Prostate gland (tissue), 2 donors: ENCODE data around the gene SLC4A3. TPM values are rescaled to one million over a fixed set of nuclear protein-coding genes. Genes with fewer than 3 reads are reported as not detected.
A peak's percentile ranks its signal among the peaks of the same experiment; 100 is the strongest.

Experiments used
- DNase-seq: peaks from one replicate; pipeline ENCODE4 v3.0.0-alpha.2; 2019; ENCODE audit warnings: low spot score
- H3K27ac ChIP-seq, 2 donors: fragments of 200-600 bp; sonication (generic); 2 replicates each; pipeline ENCODE4 v1.5.1; 2017 to 2019
- H3K27me3 ChIP-seq: fragments of 200-600 bp; sonication (generic); replicated peaks from 2 replicates; pipeline ENCODE4 v1.5.1; 2019; ENCODE audit not compliant: insufficient read depth
- H3K36me3 ChIP-seq, 2 donors: fragments of 200-600 bp; sonication (generic); 1 replicate in 1 of 2; 2 replicates in 1 of 2; pipeline versions ENCODE4 v1.5.1 to v1.8.1; 2017 to 2019
- H3K4me1 ChIP-seq: fragments of 200-600 bp; sonication (generic); replicated peaks from 2 replicates; pipeline ENCODE4 v1.5.1; 2019
- H3K4me3 ChIP-seq, 2 donors: fragments of 200-600 bp; sonication (generic); 2 replicates each; pipeline ENCODE4 v1.5.1; 2017 to 2019
- H3K9me3 ChIP-seq: fragments of 200-600 bp; sonication (generic); 2 replicates; pipeline ENCODE4 v1.5.1; 2017
- POLR2A ChIP-seq: fragments of 450-650 bp; IDR thresholded peaks from one replicate; pipeline ENCODE4 v1.6.1; 2016; ENCODE audit warnings: antibody characterized with exemption, mild to moderate bottlenecking
- POLR2AphosphoS5 ChIP-seq: sonication (generic); formaldehyde crosslinking; IDR thresholded peaks from one replicate; pipeline ENCODE4 v1.6.1; 2017; ENCODE audit warnings: antibody characterized with exemption
- WGBS: methylation state at CpG from one replicate; pipeline ENCODE4 v1.1.5; 2018; 5-methylcytosine and 5-hydroxymethylcytosine counted together
- intact Hi-C: fragments of 100-400 bp; cut with DNase I; formaldehyde crosslinking; loops from one replicate; pipeline ENCODE4 v1.14.2; 2022
- total RNA-seq, 2 donors: library from RNA; depleted of rRNA; stranded (reverse); fragments of >200 nt; gene quantifications; one replicate each; pipeline ENCODE4 v1.1.0, GENCODE V29; 2016
- TF ChIP-seq, protein P1 (sequence below), 4 experiments: fragments of 200-600 bp in 2 of 4; fragments of 450-650 bp in 2 of 4; sonication (generic) in 2 of 4; IDR thresholded peaks; 1 replicate in 3 of 4; 2 replicates in 1 of 4; pipeline ENCODE4 v1.5.1; 2016 to 2019; ENCODE audit warnings: antibody characterized with exemption in 4 of 4, mild to moderate bottlenecking in 2 of 4, moderate library complexity in 2 of 4

The SLC4A3 gene
- total RNA-seq, 2 donors from 2014 or later = 7.6 to 44.6 TPM

DNA sequence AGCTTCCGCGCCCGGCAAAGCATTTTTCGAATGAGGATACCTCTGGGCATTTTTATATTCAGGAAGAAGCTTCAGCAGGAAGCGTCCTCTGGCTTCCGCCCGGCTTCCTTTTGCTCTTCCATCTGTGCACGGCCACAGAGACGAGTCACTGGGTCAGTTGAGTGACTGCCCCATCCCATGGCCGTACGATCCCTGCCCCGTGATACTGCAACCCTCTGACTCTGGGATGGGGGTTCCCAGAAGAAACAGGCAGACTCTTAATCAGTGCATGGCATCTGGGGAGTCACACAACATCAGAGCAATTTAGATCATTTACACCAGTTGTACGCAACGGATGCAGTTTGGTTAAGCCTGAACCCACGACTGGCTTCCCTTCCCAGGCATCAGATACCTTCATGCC lies 40.9 kb downstream of the SLC4A3 start:
- Histone ChIP-seq H3K27ac (no peak overlapping the region), H3K27me3 (no peaks in the 10 kb centered on the region), H3K4me1 (no peaks in the 10 kb centered on the region), H3K9me3 (no peaks in the 10 kb centered on the region), H3K4me3 (no peak overlapping the region), H3K36me3 (no peaks in the 10 kb centered on the region)
- no peak for DNase-seq
- 89% methylated on average over 15 of the region's 15 CpGs for WGBS
- intact Hi-C loops = no loop called here
- TF ChIP-seq POLR2A = no peak

DNA sequence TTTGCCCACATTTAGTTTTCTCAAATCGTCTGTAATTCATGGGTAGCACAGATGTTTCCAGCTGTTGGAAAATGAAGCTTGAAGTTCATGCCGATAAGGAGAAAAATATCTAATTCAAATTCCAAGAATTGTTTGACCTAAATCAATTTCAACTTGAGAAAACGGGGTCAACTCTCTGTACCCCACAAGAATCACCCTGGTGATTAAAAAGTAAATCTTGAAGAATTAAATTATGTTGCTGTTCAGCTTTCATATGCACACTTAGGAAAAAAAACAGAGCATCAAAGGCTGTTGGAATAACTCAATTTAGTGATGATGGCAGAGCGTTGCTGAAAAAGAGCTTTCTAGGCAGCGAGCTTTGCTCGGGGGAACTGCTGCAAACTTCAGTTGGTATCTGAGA lies 43.0 kb downstream of the SLC4A3 start:
- TF ChIP-seq POLR2A (no peak), POLR2AphosphoS5 (no peak)
- TF ChIP-seq, protein P1, sequence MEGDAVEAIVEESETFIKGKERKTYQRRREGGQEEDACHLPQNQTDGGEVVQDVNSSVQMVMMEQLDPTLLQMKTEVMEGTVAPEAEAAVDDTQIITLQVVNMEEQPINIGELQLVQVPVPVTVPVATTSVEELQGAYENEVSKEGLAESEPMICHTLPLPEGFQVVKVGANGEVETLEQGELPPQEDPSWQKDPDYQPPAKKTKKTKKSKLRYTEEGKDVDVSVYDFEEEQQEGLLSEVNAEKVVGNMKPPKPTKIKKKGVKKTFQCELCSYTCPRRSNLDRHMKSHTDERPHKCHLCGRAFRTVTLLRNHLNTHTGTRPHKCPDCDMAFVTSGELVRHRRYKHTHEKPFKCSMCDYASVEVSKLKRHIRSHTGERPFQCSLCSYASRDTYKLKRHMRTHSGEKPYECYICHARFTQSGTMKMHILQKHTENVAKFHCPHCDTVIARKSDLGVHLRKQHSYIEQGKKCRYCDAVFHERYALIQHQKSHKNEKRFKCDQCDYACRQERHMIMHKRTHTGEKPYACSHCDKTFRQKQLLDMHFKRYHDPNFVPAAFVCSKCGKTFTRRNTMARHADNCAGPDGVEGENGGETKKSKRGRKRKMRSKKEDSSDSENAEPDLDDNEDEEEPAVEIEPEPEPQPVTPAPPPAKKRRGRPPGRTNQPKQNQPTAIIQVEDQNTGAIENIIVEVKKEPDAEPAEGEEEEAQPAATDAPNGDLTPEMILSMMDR (IDR thresholded peaks at IDR 0.05) = no peak
- no peaks in the 10 kb centered on the region for H3K36me3 ChIP-seq
- 72% methylated on average over 6 of the region's 6 CpGs for WGBS
- no peaks in the 10 kb centered on the region for H3K4me1 ChIP-seq
- no peak for DNase-seq
- no peak overlapping the region for H3K4me3 ChIP-seq
- H3K27me3 ChIP-seq = no peaks in the 10 kb centered on the region
- no peaks in the 10 kb centered on the region for H3K9me3 ChIP-seq
- H3K27ac ChIP-seq = no peak overlapping the region
- intact Hi-C loops = no loop called here

DNA sequence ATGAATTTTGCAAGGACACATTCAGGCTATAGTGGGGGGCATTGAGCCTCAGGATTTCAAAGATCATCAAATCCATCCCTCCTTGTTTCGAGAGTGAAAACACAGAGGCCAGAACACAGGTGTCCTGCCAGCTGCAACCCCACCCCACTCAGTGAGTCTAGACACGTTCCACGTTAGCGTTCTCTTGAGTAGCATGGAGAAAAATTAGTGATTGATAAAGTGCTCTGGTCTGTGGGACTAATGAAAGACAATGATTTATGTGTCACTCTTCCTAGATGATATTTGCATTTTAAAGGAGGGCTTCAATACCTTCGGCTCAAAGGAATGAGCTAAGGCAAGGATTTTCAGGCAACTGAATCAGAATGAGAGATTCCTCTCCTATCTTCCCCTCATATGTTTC lies 43.8 kb downstream of the SLC4A3 start:
- Histone ChIP-seq H3K4me3 (no peak overlapping the region), H3K27me3 (no peaks in the 10 kb centered on the region), H3K9me3 (no peaks in the 10 kb centered on the region), H3K36me3 (no peaks in the 10 kb centered on the region), H3K27ac (no peak overlapping the region), H3K4me1 (no peaks in the 10 kb centered on the region)
- intact Hi-C loops = no loop called here
- TF ChIP-seq POLR2A (no peak), POLR2AphosphoS5 (no peak)
- TF ChIP-seq, protein P1 (IDR thresholded peaks at IDR 0.05) = no peak
- 75% methylated on average over 5 of the region's 5 CpGs for WGBS
- no peak for DNase-seq

DNA sequence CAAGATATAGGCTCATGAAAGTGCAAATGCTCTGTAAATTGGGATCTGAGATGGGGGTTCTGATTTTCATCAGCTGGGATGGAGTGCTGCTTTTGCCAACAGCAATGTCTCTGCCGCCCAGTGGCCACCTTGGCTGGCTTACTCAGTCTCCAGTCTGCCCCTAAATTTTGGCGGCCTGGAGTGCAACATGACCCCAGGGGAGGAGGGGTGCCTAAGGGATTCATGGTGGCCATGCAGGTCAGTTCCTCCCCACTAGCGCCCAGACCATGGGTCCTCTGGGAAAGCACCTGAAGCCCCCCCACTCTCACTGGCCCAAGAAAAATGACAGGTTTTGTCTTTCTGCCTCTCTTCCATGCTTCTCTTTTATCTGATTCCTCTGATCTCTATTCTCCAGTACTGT lies 45.0 kb downstream of the SLC4A3 start:
- Histone ChIP-seq H3K36me3 (no peaks in the 10 kb centered on the region), H3K4me1 (no peaks in the 10 kb centered on the region), H3K27ac (no peak overlapping the region), H3K9me3 (no peaks in the 10 kb centered on the region), H3K4me3 (no peak overlapping the region), H3K27me3 (no peaks in the 10 kb centered on the region)
- DNase-seq = no peak
- TF ChIP-seq, protein P1 (IDR thresholded peaks at IDR 0.05) = no peak
- TF ChIP-seq POLR2AphosphoS5 (no peak), POLR2A (no peak)
- intact Hi-C loops = no loop called here
- WGBS = 91% methylated on average over 3 of the region's 3 CpGs

DNA sequence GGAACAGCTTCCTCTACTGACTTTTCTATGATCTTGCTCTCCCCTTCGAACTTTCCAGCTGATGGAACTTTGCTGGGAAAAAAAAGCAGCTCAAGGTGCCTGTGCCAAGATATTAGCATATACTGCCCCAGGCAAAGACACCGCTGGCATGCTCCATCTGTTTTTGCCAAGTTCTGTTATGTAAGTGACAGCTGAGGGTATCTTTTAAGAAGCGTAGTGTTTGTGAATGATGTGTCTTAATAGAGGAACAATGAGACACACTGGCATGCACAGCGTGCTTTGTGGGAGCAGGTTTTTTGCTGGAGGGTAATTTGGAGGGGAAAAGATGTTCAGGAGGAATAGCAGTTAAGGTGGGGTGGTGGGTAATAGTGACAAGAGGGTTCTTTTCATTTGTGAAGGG lies 47.8 kb downstream of the SLC4A3 start:
- Histone ChIP-seq H3K4me1 (no peaks in the 10 kb centered on the region), H3K27me3 (no peaks in the 10 kb centered on the region), H3K9me3 (no peaks in the 10 kb centered on the region), H3K27ac (no peak overlapping the region), H3K4me3 (no peak overlapping the region), H3K36me3 (no peaks in the 10 kb centered on the region)
- no peak for TF ChIP-seq POLR2AphosphoS5
- TF ChIP-seq, protein P1 (IDR thresholded peaks at IDR 0.05) = no peak
- no peak for TF ChIP-seq POLR2A
- intact Hi-C loops = no loop called here
- peak; percentile 27 for DNase-seq
- WGBS = 43% methylated on average over 4 of the region's 4 CpGs
